ENCODE data around the gene DIAPH3.

Gene DIAPH3

GRCh38 chr13:59946944-59947343 lies 216.8 kb downstream of the DIAPH3 start:
- Histone ChIP-seq H3K4me3 (ENCODE audit: low read length in 2 of 2) (no peak overlapping the region), H3K4ac (ENCODE audit: low read length) (no peak overlapping the region), H3K9ac (ENCODE audit: low read depth, low read length, poor library complexity) (no peak overlapping the region), H3K79me1 (ENCODE audit: low read depth, low read length) (no peaks in the 10 kb centered on the region), H2BK15ac (ENCODE audit: low read length) (no peak overlapping the region), H2BK12ac (ENCODE audit: low read length) (no peak overlapping the region), H4K8ac (ENCODE audit: low read depth, low read length) (no peak overlapping the region), H3K27me3 (ENCODE audit: control insufficient read depth in 3 of 3, insufficient read depth in 3 of 3, low read depth in 1 of 3, low read length in 3 of 3) (no peaks in the 10 kb centered on the region), H3K9me3 (replicated peaks in 1 of 2; ENCODE audit: control insufficient read depth in 2 of 2, insufficient read depth in 1 of 2, low read depth in 1 of 2, low read length in 2 of 2) (no peaks in the 10 kb centered on the region), H2BK120ac (ENCODE audit: low read depth, low read length) (no peak overlapping the region), H2AK5ac (ENCODE audit: low read depth, low read length) (no peak overlapping the region), H3K4me2 (ENCODE audit: insufficient read depth, low read length, poor library complexity, severe bottlenecking) (no peak overlapping the region), H4K91ac (ENCODE audit: low read depth, low read length, poor library complexity) (no peak overlapping the region), H3K14ac (ENCODE audit: low read length) (no peak overlapping the region), H3K4me1 (ENCODE audit: control insufficient read depth in 2 of 2, insufficient read depth in 1 of 2, low read depth in 1 of 2, low read length in 2 of 2) (peaks cover 0 to 4% of the 10 kb centered on the region in 2 donors), H3K27ac (replicated peaks; ENCODE audit: low read length) (no peak overlapping the region), H3K18ac (ENCODE audit: low read length) (no peak overlapping the region), H2BK5ac (ENCODE audit: low read length) (no peak overlapping the region), H2AFZ (ENCODE audit: low read length) (no peak overlapping the region), H3K36me3 (replicated peaks in 1 of 2; ENCODE audit: control insufficient read depth in 2 of 2, insufficient read depth in 2 of 2, low read length in 2 of 2) (no peaks in the 10 kb centered on the region), H3K23ac (ENCODE audit: low read depth, low read length, poor library complexity) (no peak overlapping the region)
- WGBS, 2 donors (ENCODE audit: extremely low coverage in 2 of 2, insufficient read length in 2 of 2, insufficient replicate concordance in 1 of 2) = no CpG with 5 or more reads among the region's 4 CpGs
- no peak for DNase-seq (ENCODE audit: low spot score)

DNA sequence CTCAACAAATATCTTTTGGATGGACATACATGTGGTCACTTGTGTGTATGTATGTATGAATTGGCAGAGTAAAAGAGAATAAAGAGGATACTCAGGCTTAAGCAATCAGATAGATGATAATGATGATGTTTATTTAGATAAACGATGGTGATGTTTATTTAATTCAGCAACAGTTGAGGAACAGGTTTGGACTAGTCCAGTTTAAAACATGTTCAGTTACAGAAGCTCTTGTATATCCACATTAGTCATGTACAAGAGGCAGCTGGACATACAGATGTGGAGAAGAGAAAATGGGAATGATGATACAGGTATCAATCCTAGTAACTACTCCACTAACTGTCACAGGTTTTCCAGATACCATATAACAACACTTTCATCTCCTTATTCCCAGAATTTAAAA lies 232.1 kb downstream of the DIAPH3 start:
- H3K79me1 ChIP-seq (ENCODE audit: low read depth, low read length) = no peaks in the 10 kb centered on the region
- 100% methylated on average over 1 of the region's 1 CpG; no CpG with 5 or more reads in 1 of the 2 donors for WGBS, 2 donors (ENCODE audit: extremely low coverage in 2 of 2, insufficient read length in 2 of 2, insufficient replicate concordance in 1 of 2)
- H3K18ac ChIP-seq (ENCODE audit: low read length) = no peak overlapping the region
- H3K23ac ChIP-seq (ENCODE audit: low read depth, low read length, poor library complexity) = no peak overlapping the region
- H3K14ac ChIP-seq (ENCODE audit: low read length) = no peak overlapping the region
- no peak overlapping the region for H3K27ac ChIP-seq (replicated peaks; ENCODE audit: low read length)
- H3K4me3 ChIP-seq (ENCODE audit: low read length in 2 of 2) = no peak overlapping the region
- no peak overlapping the region for H3K4me2 ChIP-seq (ENCODE audit: insufficient read depth, low read length, poor library complexity, severe bottlenecking)
- no peak for DNase-seq (ENCODE audit: low spot score)
- peaks cover 0 to 2% of the 10 kb centered on the region in 2 donors for H3K36me3 ChIP-seq (replicated peaks in 1 of 2; ENCODE audit: control insufficient read depth in 2 of 2, insufficient read depth in 2 of 2, low read length in 2 of 2)
- H2BK15ac ChIP-seq (ENCODE audit: low read length) = no peak overlapping the region
- H4K91ac ChIP-seq (ENCODE audit: low read depth, low read length, poor library complexity) = no peak overlapping the region
- no peak overlapping the region for H2BK12ac ChIP-seq (ENCODE audit: low read length)
- no peak overlapping the region for H3K4ac ChIP-seq (ENCODE audit: low read length)
- H2BK120ac ChIP-seq (ENCODE audit: low read depth, low read length) = no peak overlapping the region
- H3K4me1 ChIP-seq (ENCODE audit: control insufficient read depth in 2 of 2, insufficient read depth in 1 of 2, low read depth in 1 of 2, low read length in 2 of 2) = no peaks in the 10 kb centered on the region
- H3K27me3 ChIP-seq (ENCODE audit: control insufficient read depth in 3 of 3, insufficient read depth in 3 of 3, low read depth in 1 of 3, low read length in 3 of 3) = no peaks in the 10 kb centered on the region
- no peak overlapping the region for H4K8ac ChIP-seq (ENCODE audit: low read depth, low read length)
- H2AFZ ChIP-seq (ENCODE audit: low read length) = no peak overlapping the region
- no peak overlapping the region for H2BK5ac ChIP-seq (ENCODE audit: low read length)
- H3K9ac ChIP-seq (ENCODE audit: low read depth, low read length, poor library complexity) = no peak overlapping the region
- no peak overlapping the region for H2AK5ac ChIP-seq (ENCODE audit: low read depth, low read length)
- H3K9me3 ChIP-seq (replicated peaks in 1 of 2; ENCODE audit: control insufficient read depth in 2 of 2, insufficient read depth in 1 of 2, low read depth in 1 of 2, low read length in 2 of 2) = peaks cover 3 to 6% of the 10 kb centered on the region in 2 donors

DNA sequence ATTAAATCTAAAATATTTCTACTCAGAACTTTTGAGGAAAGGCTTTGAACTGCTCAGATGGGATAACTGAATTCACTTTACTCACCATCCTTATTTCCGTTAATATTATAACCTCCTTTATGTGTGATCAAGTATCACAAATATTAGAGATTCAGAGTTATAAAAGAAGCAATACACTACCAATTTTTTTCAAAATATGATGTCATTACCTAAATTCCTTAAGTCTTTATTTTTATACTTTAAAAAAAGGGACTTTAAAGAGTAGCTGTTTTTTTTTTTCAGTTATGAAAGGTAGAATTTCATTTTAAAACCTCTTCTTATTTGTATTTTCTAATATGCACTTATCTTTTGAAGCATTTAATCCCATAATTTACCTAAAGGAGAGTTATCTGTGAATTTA lies 239.5 kb downstream of the DIAPH3 start:
- no peak overlapping the region for H2AFZ ChIP-seq (ENCODE audit: low read length)
- WGBS, 2 donors (ENCODE audit: extremely low coverage in 2 of 2, insufficient read length in 2 of 2, insufficient replicate concordance in 1 of 2) = no CpG with 5 or more reads among the region's 1 CpG

GRCh38 chr13:59915252-59915651 lies 248.5 kb downstream of the DIAPH3 start:
- Histone ChIP-seq H3K14ac (ENCODE audit: low read length) (no peak overlapping the region), H3K36me3 (replicated peaks in 1 of 2; ENCODE audit: control insufficient read depth in 2 of 2, insufficient read depth in 2 of 2, low read length in 2 of 2) (peaks cover 0 to 16% of the 10 kb centered on the region in 2 donors), H3K79me1 (ENCODE audit: low read depth, low read length) (peaks cover 2% of the 10 kb centered on the region), H2AK5ac (ENCODE audit: low read depth, low read length) (no peak overlapping the region), H3K4me1 (ENCODE audit: control insufficient read depth in 2 of 2, insufficient read depth in 1 of 2, low read depth in 1 of 2, low read length in 2 of 2) (no peaks in the 10 kb centered on the region), H2BK5ac (ENCODE audit: low read length) (no peak overlapping the region), H2BK15ac (ENCODE audit: low read length) (no peak overlapping the region), H3K4ac (ENCODE audit: low read length) (no peak overlapping the region), H3K9ac (ENCODE audit: low read depth, low read length, poor library complexity) (no peak overlapping the region), H2BK120ac (ENCODE audit: low read depth, low read length) (no peak overlapping the region), H3K23ac (ENCODE audit: low read depth, low read length, poor library complexity) (no peak overlapping the region), H3K18ac (ENCODE audit: low read length) (no peak overlapping the region), H2BK12ac (ENCODE audit: low read length) (no peak overlapping the region), H2AFZ (ENCODE audit: low read length) (no peak overlapping the region), H3K4me3 (ENCODE audit: low read length in 2 of 2) (no peak overlapping the region), H3K27me3 (ENCODE audit: control insufficient read depth in 3 of 3, insufficient read depth in 3 of 3, low read depth in 1 of 3, low read length in 3 of 3) (no peaks in the 10 kb centered on the region), H3K4me2 (ENCODE audit: insufficient read depth, low read length, poor library complexity, severe bottlenecking) (no peak overlapping the region), H3K9me3 (replicated peaks in 1 of 2; ENCODE audit: control insufficient read depth in 2 of 2, insufficient read depth in 1 of 2, low read depth in 1 of 2, low read length in 2 of 2) (no peaks in the 10 kb centered on the region), H4K91ac (ENCODE audit: low read depth, low read length, poor library complexity) (no peak overlapping the region), H3K27ac (replicated peaks; ENCODE audit: low read length) (no peak overlapping the region), H4K8ac (ENCODE audit: low read depth, low read length) (no peak overlapping the region)
- no CpG with 5 or more reads among the region's 3 CpGs for WGBS, 2 donors (ENCODE audit: extremely low coverage in 2 of 2, insufficient read length in 2 of 2, insufficient replicate concordance in 1 of 2)
- DNase-seq (ENCODE audit: low spot score) = no peak

More for the DNA sequence above, 239.5 kb downstream of the DIAPH3 start:
- Histone ChIP-seq H3K14ac (ENCODE audit: low read length) (no peak overlapping the region), H2BK15ac (ENCODE audit: low read length) (no peak overlapping the region), H2BK120ac (ENCODE audit: low read depth, low read length) (no peak overlapping the region), H3K4ac (ENCODE audit: low read length) (no peak overlapping the region), H3K79me1 (ENCODE audit: low read depth, low read length) (no peaks in the 10 kb centered on the region), H3K36me3 (replicated peaks in 1 of 2; ENCODE audit: control insufficient read depth in 2 of 2, insufficient read depth in 2 of 2, low read length in 2 of 2) (peaks cover 2 to 13% of the 10 kb centered on the region in 2 donors), H4K8ac (ENCODE audit: low read depth, low read length) (no peak overlapping the region), H2BK5ac (ENCODE audit: low read length) (no peak overlapping the region), H3K9ac (ENCODE audit: low read depth, low read length, poor library complexity) (no peak overlapping the region), H3K27ac (replicated peaks; ENCODE audit: low read length) (no peak overlapping the region), H3K27me3 (ENCODE audit: control insufficient read depth in 3 of 3, insufficient read depth in 3 of 3, low read depth in 1 of 3, low read length in 3 of 3) (no peaks in the 10 kb centered on the region), H4K91ac (ENCODE audit: low read depth, low read length, poor library complexity) (no peak overlapping the region), H2AK5ac (ENCODE audit: low read depth, low read length) (no peak overlapping the region), H3K4me2 (ENCODE audit: insufficient read depth, low read length, poor library complexity, severe bottlenecking) (no peak overlapping the region), H2BK12ac (ENCODE audit: low read length) (no peak overlapping the region), H3K23ac (ENCODE audit: low read depth, low read length, poor library complexity) (no peak overlapping the region), H3K4me3 (ENCODE audit: low read length in 2 of 2) (no peak overlapping the region), H3K4me1 (ENCODE audit: control insufficient read depth in 2 of 2, insufficient read depth in 1 of 2, low read depth in 1 of 2, low read length in 2 of 2) (no peaks in the 10 kb centered on the region), H3K9me3 (replicated peaks in 1 of 2; ENCODE audit: control insufficient read depth in 2 of 2, insufficient read depth in 1 of 2, low read depth in 1 of 2, low read length in 2 of 2) (peaks cover 3 to 6% of the 10 kb centered on the region in 2 donors), H3K18ac (ENCODE audit: low read length) (no peak overlapping the region)
- DNase-seq (ENCODE audit: low spot score) = no peak
